ENCODE data around the gene FBLN2.

The FBLN2 gene

GRCh38 chr3:13645801-13646637 is 97.1 kb downstream of the FBLN2 start:
- H3K36me3 ChIP-seq (ENCODE audit: insufficient read depth): no peaks in the 10 kb centered on the region
- no peaks in the 10 kb centered on the region for H3K4me1 ChIP-seq (ENCODE audit: low read depth, poor library complexity, severe bottlenecking)
- H3K4me3 ChIP-seq (IDR thresholded peaks at IDR 0.05; ENCODE audit: insufficient read depth, low read depth, low read length): no peak overlapping the region
- TF ChIP-seq CTCF (conservative IDR thresholded peaks at IDR 0.05; ENCODE audit: low read depth, low read length): no peak
- H4K20me1 ChIP-seq (ENCODE audit: insufficient read depth): no peaks in the 10 kb centered on the region
- H3K9ac ChIP-seq: no peak overlapping the region
- H3K79me2 ChIP-seq (ENCODE audit: insufficient read depth, low read depth): no peaks in the 10 kb centered on the region
- H3K27ac ChIP-seq: no peak overlapping the region
- H3K4me2 ChIP-seq: no peak overlapping the region
- H3K27me3 ChIP-seq (ENCODE audit: insufficient read depth, low read depth): no peaks in the 10 kb centered on the region; the same call in 1 of the 2 replicates
- H2AFZ ChIP-seq (ENCODE audit: low read depth): no peak overlapping the region

GRCh38 chr3:13647298-13648059 is 98.6 kb downstream of the FBLN2 start:
- H3K79me2 ChIP-seq (ENCODE audit: insufficient read depth, low read depth): no peaks in the 10 kb centered on the region
- TF ChIP-seq CTCF (conservative IDR thresholded peaks at IDR 0.05; ENCODE audit: low read depth, low read length): no peak
- H3K4me1 ChIP-seq (ENCODE audit: low read depth, poor library complexity, severe bottlenecking): no peaks in the 10 kb centered on the region
- no peak overlapping the region for H3K27ac ChIP-seq
- no peaks in the 10 kb centered on the region; the same call in 1 of the 2 replicates for H3K27me3 ChIP-seq (ENCODE audit: insufficient read depth, low read depth)
- H2AFZ ChIP-seq (ENCODE audit: low read depth): no peak overlapping the region
- no peak overlapping the region for H3K4me2 ChIP-seq
- no peaks in the 10 kb centered on the region for H3K36me3 ChIP-seq (ENCODE audit: insufficient read depth)
- no peak overlapping the region for H3K9ac ChIP-seq
- H4K20me1 ChIP-seq (ENCODE audit: insufficient read depth): no peaks in the 10 kb centered on the region
- no peak overlapping the region for H3K4me3 ChIP-seq (IDR thresholded peaks at IDR 0.05; ENCODE audit: insufficient read depth, low read depth, low read length)

GRCh38 chr3:13648060-13649001 is 99.4 kb downstream of the FBLN2 start:
- Histone ChIP-seq H3K4me2 (no peak overlapping the region), H3K36me3 (ENCODE audit: insufficient read depth) (no peaks in the 10 kb centered on the region), H2AFZ (ENCODE audit: low read depth) (no peak overlapping the region; the same call in 1 of the 2 replicates), H3K79me2 (ENCODE audit: insufficient read depth, low read depth) (no peaks in the 10 kb centered on the region), H3K27ac (no peak overlapping the region), H3K4me1 (ENCODE audit: low read depth, poor library complexity, severe bottlenecking) (no peaks in the 10 kb centered on the region), H4K20me1 (ENCODE audit: insufficient read depth) (no peaks in the 10 kb centered on the region), H3K4me3 (IDR thresholded peaks at IDR 0.05; ENCODE audit: insufficient read depth, low read depth, low read length) (no peak overlapping the region), H3K27me3 (ENCODE audit: insufficient read depth, low read depth) (no peaks in the 10 kb centered on the region; the same call in 1 of the 2 replicates), H3K9ac (no peak overlapping the region)
- TF ChIP-seq CTCF (conservative IDR thresholded peaks at IDR 0.05; ENCODE audit: low read depth, low read length): peak; percentile 89
